Bone marrow (tissue), 2 donors: Measurements from ENCODE around the gene KCNJ11.

Experiments used
- DNase-seq, 2 donors: peaks; one replicate each; lab custom pipeline; 2025; lab: John Stamatoyannopoulos, UW

KCNJ11 gene

DNA sequence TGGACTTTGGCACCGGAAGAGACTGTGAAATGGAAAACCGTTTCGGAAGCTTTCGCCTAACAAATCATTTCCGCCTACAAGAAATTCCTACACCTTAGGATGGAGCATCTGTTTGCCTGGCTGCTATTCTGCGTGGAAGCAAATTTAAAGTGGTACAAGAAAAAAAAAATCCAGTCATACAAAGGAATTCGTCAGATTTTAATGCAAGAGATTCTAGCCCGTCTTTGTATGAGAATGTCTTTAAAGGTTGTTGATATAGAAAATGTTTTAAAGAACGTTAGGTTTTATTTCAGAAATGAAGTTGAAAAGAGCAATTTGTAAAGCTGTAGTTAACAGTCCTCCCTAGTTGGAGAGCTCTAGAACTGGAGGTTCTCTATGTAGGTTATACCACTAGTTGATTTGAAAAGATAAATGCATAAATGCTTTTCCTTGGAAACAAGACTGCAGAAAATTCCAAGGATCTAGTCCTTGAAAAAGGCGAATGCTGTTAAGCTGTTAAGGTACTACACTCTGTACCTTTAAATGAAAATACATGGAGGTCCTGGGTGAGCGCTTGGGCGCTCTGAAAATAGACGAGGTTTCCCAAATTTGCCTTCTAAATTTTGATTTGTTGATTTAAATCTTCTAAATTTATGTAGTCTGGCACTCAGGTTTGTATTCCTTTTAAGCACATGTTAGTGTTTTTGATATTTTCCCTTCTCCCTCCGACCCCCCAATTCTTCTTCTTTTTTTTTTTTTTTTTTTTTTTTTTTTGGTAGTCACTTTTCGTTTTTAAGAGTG is 34.4 kb downstream of the KCNJ11 start:
- no peak for DNase-seq

- peak in 1 of 2 donors; percentile 72 for DNase-seq
Measured at GRCh38 chr11:17352950-17353820, 35.3 kb downstream of the KCNJ11 start.

GRCh38 chr11:17351510-17352176 is 36.8 kb downstream of the KCNJ11 start, which contains the start of gene NCR3LG1:
Gene NCR3LG1 (plus strand): TSS chr11:17351800. CDS start chr11:17351970, 170 bp downstream.
- peak; percentile 13 to 58 for DNase-seq

GRCh38 chr11:17351172-17351509 is 37.3 kb downstream of the KCNJ11 start:
- DNase-seq, result no peak

GRCh38 chr11:17350455-17351171 is 37.8 kb downstream of the KCNJ11 start:
- no peak for DNase-seq

DNA sequence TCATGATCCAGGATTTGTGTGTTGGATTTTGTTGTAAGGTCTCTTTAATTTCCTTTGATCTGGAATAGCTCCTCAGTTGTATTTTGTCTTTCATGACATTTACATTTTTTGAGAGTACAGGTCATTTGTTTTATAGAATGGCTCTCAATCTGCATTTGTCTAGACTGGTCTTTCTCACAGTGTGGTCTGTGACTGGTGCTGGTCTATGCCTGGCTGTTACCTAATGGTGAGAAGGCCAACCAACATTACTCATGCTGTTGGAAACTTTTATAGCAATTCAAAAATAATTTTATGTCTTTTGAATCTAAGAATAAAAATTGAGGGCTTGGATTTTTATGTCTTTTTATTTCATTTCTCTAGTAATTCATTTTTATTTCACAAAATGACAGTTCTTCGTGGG is 40.8 kb downstream of the KCNJ11 start:
- DNase-seq, result no peak

DNA sequence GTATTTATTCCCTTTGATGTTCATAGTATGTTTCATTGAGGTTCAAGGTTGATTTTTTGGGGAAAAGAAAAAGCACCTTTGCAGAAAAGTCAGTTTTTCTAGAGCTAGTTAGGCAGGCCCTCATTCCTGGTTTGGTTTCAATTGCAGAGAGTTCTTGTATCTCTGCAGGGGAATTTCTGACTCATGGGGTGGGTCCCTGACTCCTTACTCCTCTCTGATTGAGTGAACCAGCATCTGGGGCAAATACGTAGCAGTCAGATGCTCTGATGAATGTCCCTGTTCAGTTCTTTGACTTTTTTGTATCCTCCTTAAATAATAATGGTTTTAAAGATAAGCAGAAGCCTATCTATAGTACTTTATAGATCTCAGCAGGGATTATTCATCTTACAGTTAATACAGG is 44.6 kb downstream of the KCNJ11 start:
- no peak for DNase-seq

GRCh38 chr11:17343257-17343656 is 45.2 kb downstream of the KCNJ11 start:
- DNase-seq, result no peak
